T-helper 2 cell treated with Interferon-gamma antibody and Interleukin-4, amounts not matched to agents 100 ng/mL and 5 ng/mL, for 36 hours (primary cell): Measurements from ENCODE around the gene SWAP70. TPM values are rescaled to one million over a fixed set of nuclear protein-coding genes. Genes with fewer than 3 reads are reported as not detected.

Experiments
- intact Hi-C: fragments of 100-400 bp; cut with micrococcal nuclease; formaldehyde crosslinking; loops from one replicate; pipeline ENCODE4 v1.15.1; 2023
- total RNA-seq: library from RNA; stranded (reverse); gene quantifications from 2 replicates; pipeline ENCODE4 v1.2.3, GENCODE V29; 2022

Gene SWAP70
- total RNA-seq, 1 donor from 2014 or later: 7.1 TPM

DNA sequence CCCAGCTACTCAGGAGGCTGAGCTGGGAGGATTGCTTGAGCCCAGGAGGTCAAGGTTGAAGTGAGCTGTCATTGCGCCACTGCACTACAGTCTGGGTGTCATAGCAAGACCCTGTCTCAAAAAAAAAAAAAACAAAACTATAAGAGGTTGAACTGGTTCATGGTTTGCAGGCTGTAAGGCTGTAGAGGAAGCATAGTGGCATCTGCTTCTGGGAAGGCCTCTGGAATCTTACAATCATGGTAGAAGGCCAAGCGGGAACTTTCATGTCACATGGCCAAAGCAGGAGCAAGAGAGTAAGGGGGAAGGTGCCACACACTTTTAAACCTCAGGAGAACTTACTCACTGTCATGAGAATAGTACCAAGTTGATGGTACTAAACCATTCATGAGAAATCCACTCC lies 109.6 kb downstream of the SWAP70 start:
- intact Hi-C loops: no loop called here

DNA sequence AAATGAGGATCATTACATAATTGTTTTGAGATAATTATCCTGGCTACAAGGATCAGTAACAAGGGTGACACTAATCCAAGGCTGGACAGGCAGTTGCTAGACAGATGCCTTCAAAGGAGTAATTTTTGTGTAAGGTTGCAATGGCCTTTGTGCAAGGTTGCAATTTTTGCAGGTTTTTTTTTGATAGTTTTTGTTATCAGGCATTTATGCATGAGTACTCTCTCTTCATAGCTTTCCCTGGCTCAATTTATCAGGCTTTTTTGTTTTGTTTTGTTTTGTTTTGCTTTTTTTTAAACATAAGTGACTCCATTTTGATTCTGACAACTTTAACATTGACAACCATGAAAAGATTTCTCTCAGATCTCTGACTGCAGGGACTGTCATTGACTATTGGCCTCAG lies 110.2 kb downstream of the SWAP70 start:
- intact Hi-C loops: no loop called here

DNA sequence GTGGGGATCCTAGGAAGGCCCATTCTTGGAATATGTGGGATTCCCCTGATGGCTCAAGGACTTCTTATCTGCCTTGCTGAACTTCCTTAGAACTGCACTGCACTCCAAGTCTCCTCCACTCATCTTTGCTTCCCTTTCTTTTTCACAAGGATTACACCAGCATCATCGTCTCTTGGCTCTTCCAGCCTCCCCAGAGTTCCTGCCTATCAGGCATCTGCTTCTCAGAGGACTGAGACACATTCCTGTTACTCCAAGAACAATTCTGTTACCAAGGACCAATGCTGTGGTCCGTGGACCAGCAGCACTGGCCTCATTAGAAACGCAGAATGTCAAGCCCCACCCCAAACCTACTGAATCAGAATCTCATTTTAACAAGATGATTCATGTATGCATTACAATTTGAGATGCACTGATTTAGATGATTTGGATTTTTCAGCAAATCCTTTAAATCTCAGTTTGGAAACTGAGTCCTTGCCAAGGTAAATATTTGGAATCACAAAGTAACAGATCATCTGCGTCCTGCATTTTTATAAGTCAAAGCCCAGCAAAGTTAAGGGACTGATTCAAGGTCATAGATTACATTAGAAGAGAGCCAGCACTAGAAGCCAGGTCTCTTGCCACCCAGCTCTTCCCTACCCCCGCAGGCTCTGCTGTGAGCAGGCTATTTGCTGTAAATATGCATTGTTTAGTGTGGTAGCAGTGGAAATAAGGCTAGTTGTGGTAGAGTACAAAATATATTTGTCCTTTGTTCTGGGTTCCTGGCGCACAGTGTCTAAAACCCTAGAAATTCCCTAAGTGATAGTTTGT lies 110.9 kb downstream of the SWAP70 start:
- intact Hi-C loops: no loop called here

DNA sequence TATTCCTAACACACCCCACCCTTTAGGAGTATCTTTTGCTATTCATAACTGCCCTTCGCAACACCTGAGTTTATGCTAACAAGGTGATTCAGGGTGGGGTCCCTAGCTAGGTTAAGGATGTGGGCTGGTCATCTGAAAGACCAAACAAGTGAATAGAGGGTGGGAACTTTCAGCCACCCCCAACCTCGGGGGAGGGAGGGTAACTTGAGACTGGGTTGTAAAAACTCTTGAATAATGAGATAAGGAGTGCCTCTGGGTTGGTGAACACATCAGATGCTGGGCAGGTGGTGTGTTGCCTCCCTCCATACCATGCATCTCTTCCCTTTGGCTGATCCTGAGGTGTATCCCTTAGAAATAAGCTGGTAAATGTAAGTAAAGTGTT lies 111.5 kb downstream of the SWAP70 start:
- intact Hi-C loops: no loop called here

DNA sequence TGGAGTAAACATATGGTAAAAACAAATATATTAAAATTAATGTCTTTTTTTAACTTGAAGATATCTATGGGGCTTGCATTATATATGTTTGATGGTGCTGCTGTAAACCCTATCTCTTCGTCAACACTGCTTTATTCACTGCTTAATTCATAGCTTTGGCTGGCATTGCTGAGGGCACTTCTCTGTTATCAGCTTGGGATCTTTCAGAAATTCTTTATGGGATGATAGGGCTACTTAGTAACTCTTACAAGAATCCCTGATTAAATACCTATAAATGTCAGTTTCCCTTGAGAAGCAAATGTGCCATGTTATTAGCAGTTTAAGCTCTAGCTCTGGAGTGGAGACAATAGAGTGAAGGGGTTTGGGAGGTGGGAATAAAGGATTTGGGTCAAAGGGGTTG lies 112.3 kb downstream of the SWAP70 start:
- intact Hi-C loops: no loop called here

DNA sequence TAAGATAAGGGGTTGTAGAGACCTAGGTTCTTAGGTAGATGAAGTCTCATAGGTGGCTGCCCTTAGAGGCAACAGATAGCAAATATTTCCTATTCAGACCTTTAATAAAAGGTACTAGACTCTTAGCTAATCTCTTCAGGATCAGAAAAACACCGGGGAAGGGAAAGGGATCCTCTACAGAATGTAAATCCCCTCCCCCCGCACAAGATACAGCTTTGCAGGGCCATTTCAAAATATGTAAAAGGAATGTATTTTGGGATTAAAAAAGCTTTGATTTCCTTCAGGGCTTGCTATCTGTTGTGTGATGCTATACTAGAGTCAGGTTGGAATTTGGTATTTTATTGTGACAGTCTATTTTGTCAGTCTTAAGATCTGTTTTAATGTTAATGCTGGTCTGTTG lies 113.2 kb downstream of the SWAP70 start:
- intact Hi-C loops: no loop called here

DNA sequence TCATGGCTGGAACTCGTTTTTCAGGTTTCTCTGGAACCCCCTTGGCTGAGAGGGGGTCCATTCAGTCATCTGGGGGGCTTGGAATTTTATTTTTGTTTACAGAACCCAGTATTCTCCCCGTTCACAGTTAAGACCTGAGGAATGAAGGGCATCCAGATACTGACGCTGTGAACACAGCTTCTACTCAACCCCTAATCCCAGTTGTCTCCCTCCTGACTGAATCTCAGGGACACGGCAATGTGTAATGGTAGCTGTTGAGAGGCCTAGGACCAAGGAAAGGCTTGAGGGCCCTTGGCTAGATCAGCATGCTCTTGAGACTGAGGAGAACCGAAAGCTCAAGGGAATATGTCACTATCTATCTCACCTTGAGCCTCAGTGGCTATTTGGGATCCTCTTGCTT lies 113.6 kb downstream of the SWAP70 start:
- intact Hi-C loops: no loop called here

DNA sequence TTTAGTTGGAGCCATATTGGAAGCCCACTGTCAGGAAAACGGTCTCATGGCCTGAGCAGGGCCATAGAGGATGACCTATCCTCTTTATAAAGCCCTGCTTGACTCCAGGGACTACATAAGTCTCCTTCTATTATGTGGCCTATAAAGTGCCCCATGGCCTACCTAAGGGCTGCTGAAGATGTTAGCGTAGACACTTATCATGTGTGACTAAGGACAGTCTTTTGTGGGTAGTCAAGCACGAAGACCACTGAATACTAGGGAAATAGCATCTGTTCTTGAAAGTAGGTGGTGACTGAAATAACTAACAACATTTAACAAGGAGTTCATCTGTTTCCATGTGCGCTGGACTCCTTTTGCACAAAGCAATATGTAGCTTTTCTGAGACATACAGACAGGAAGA lies 117.1 kb downstream of the SWAP70 start:
- intact Hi-C loops: no loop called here

DNA sequence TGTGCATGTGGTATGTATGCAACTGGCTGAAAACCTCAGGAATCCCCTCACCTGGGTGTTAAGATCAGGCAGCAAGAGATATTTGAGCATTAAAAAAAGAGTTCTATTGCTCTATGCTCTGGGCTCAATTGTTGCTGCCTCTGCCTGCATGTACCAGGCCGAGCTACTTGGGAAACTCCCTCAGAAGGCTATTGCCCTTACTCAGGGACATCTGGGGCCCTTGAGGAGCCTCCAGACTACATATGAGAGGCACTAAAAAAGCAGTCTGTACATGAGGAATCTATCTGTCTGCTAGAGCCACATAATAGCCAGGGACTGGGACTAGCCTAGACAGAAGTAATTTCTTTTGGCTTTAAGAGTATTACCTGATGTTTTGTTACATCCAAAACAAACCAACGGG lies 120.1 kb downstream of the SWAP70 start:
- intact Hi-C loops: no loop called here

DNA sequence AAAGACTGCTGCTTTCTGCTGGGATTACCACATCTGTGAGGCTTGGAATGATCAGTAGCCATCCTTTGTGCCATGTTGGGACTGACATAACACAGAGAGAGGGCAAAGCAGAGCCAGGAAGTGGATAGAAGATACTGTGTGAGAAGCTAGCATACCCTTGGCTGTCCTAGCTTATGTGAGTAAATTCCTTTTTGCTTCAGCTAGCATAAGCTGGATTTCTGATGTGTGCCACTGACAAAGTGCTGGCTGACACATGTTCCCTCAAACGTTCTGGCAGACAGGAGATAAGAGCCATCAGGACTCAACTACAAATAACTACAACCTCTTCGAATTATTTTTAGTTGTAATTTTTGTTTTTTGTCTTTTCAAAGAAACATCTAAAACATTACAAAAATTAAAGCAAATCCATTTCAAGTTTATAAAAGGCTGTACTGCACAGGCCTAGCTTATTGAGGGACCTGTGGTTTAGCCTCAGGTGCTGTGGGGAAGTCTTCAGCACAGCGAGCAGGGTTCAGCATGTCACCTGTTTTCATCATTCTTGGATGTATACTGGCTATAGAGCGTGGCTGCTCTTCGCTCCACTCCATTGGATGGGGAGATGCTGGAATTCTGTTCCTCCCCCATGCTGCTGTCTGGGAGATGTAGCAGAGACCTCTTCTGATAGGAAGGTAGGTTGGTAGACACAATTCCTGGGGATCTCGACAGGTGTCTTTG lies 120.9 kb downstream of the SWAP70 start:
- intact Hi-C loops: no loop called here

DNA sequence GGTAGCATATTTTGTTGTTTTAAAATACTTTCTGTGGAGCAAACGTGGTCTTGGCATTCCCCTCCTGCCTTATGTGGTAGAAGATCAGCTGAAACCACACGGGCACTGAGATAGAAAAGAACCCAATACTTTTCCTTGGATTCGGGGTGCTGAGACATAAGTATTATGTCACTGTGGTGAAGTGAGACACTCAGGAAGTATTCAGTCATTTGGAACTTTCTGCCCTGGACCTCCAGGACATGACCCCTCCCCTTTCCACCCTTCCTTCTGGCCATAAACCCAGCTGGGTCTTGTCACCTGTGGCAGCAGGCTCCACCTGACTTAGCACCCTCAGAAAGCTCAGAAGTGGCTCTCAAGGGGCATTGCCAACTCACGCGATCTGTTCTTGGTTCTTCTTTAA lies 123.4 kb downstream of the SWAP70 start:
- intact Hi-C loops: no loop called here

DNA sequence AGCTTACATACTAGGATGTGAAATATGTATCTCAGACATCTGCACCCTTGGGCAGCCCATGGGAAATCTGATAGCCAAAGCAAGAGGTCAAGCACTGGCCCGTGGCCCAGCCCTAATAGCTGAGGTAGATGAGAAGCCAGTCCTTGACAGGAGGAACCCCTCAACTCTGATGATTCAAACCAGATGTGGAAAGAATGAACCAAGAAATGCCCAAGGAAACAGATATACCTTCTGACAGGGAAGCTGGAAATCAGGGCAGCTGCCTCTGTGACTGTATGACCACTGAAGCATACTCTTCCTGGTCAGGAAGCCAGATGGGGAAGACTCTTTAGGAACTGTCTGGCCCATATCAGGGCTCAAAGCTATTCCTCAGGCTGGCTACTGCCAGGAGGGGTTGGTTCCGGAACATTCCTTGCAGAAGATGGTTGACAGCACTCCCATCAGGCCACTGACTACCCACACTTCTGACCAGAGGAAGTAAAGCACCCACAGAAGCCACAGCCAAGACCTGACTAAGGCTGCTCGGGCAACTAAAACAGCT lies 124.2 kb downstream of the SWAP70 start:
- intact Hi-C loops: no loop called here

DNA sequence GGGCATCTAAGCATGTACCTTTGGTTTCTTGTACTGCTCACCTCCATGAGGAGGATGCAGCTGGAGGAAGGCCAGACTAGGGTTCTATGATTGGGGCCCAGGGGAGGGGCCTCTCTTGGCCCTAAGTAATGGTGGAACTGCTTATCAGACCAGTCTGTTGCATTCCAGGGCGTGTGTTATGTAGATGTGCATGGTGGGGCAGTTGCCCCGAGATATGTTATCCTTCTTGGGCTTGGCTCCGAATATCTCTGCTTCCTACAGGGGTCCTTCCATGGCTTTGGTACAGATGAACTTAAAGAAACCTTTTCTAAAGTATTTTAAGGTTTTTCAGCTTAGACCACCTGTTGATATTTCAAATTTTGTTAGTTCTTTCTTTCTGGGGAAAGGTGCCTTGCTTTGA lies 126.0 kb downstream of the SWAP70 start:
- intact Hi-C loops: no loop called here

DNA sequence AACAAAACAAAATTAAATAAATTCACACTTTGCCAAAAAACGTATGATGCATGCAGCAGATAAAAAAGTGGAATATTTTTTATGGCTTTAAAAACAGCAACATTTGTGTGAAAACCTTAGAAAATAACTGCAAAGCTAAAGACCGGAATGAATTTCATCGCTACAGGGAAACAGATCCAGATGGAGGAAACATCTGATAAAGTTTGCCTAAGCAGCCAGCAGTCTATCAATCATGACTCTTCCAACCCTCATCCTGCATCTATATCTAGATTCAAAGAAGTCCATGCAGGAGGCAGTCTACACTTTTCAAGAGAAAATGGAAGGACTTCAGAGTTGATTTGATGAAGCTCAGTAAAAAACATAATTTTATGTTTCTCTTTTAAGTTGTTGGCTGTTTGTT lies 126.8 kb downstream of the SWAP70 start:
- intact Hi-C loops: no loop called here

DNA sequence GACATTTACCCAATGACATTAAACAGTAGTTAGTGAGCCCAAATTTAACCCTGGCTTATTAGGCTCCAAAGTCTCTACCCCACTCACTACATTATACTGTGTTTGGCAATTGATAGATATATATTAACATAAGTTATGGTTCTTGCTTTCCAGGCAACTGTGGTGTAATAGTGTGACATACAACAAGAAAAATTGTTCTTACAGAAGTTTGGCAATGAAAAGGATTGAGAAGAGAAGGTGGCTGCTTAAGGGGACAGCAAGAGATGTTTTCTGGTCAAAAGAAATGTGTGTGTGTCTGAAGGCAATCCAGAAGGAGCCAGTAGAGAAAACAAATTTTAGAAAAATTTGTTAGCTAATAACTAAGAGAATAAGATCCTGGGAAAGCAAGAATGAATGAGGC lies 132.4 kb downstream of the SWAP70 start:
- intact Hi-C loops: no loop called here

DNA sequence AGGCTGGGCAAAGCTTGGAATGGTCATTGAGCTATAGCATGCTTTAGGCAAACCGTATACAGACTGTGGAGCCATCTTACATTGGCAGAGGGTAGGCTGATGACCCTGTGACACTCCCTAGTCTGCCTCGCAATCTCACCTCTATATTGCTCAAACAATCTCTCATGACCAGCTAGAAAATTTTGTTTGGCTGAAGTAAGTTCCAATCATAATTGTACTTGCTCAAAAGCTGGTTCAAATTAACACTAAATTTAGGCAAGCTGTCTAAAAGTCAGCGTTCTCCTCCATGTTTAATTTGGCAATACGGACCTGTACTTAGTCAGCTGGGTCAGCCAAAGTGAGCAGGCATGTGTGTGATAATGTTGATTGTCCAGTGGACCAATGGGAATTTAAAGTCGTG lies 133.0 kb downstream of the SWAP70 start:
- intact Hi-C loops: no loop called here

DNA sequence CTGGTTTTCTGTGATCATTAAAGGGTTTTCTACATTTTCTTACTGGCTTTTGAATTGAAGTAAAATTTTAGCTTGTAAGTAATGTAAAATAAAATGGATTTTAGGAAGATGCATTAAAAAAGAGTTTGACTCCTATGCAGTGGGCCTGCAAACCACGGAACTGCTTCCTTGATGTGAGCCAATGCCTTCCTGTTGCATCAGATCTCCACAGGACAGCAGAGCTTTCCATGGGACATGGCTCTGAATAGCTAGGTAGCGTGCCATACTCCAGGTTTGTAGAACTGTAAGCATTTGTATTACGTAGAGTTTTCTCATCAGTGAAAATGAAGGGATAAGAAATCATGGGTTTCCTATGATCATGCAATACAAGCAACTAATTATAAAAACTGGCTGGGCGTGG lies 133.4 kb downstream of the SWAP70 start:
- intact Hi-C loops: no loop called here

DNA sequence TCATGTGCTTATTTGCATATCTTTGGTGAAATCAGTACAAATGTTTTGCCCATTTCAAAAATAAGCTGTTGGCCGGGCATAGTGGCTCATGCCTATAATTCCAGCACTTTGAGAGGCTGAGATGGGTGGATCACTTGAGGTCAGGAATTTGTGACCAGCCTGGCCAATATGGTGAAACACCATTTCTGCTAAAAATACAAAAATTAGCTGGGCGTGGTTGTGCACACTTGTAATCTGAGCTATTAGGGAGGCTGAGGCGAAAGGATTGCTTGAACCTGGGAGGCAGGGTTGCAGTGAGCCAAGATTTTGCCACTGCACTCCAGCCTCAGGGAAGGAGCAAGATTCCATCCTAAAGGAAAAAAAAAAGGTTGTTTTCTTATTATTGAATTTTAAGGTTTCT lies 136.0 kb downstream of the SWAP70 start:
- intact Hi-C loops: no loop called here

DNA sequence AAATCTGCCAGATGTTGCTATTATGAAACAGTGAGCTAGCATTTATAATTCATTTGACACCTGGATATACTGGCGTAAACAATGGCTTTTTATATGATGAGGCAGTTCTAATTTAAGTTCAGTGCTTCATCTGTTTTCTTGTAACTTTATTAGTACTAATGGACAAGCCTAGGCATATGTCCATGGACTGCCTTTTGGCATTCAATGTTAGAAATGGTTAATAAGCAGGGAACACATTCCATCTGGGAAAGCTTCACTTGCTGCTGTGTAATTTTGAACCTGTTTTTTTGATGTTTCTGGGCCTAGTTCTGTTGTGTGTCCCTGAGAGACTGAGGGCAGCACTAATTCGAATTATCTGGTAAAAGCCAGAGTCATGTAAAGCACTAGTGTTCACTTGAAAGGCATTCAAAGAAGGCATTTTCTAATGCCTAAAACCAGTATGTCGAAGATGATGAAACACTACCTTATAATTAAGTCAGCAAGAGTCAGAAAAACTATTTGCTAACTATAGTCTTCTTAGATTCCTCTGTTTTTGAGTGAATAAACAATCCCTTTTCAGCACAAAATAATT lies 138.5 kb downstream of the SWAP70 start:
- intact Hi-C loops: no loop called here
